HG02678 (cell line): ENCODE data around the gene DET1.
"Not testable (repeated sequence)": the region's sequence is repeated elsewhere in the genome, so short reads cannot be mapped to it uniquely, and the experiment has no call there.

Experiments
- ATAC-seq: cut with Tn5 transposase; IDR thresholded peaks from one replicate; pipeline ENCODE4 v1.9.1; 2021; ENCODE audit warnings: mild to moderate bottlenecking, moderate library complexity; ENCODE audit not compliant: unreplicated experiment

DET1 gene

GRCh38 chr15:88541111-88541510 is 5.4 kb downstream of the DET1 start:
- not testable (repeated sequence) for ATAC-seq

- ATAC-seq: not testable (repeated sequence)
Observed at GRCh38 chr15:88540350-88540749, 6.1 kb downstream of the DET1 start.

GRCh38 chr15:88539441-88539840 is 7.0 kb downstream of the DET1 start:
- no peak for ATAC-seq

GRCh38 chr15:88538972-88539371 is 7.5 kb downstream of the DET1 start:
- ATAC-seq: no peak

GRCh38 chr15:88537591-88538317 is 8.7 kb downstream of the DET1 start:
- no peak for ATAC-seq

- no peak for ATAC-seq
Observed at GRCh38 chr15:88535607-88536313, 10.7 kb downstream of the DET1 start.

GRCh38 chr15:88535100-88535499 is 11.4 kb downstream of the DET1 start:
- no peak for ATAC-seq

- no peak for ATAC-seq
Observed at GRCh38 chr15:88533376-88533775, 13.1 kb downstream of the DET1 start.

- ATAC-seq: no peak
Observed at GRCh38 chr15:88529021-88529630, 17.4 kb downstream of the DET1 start.

GRCh38 chr15:88526247-88526879 is 20.1 kb downstream of the DET1 start:
- ATAC-seq: no peak

- ATAC-seq: no peak
Observed at GRCh38 chr15:88525418-88525817, 21.1 kb downstream of the DET1 start.

GRCh38 chr15:88524094-88524493 is 22.4 kb downstream of the DET1 start:
- not testable (repeated sequence) for ATAC-seq

GRCh38 chr15:88518903-88519302 is 27.6 kb downstream of the DET1 start:
- ATAC-seq: no peak

- no peak for ATAC-seq
Observed at GRCh38 chr15:88513195-88513594, 33.3 kb downstream of the DET1 start.

GRCh38 chr15:88512601-88513000 is 33.9 kb downstream of the DET1 start:
- ATAC-seq: no peak

- ATAC-seq: no peak
Observed at GRCh38 chr15:88512078-88512477, 34.4 kb downstream of the DET1 start.

GRCh38 chr15:88511161-88511560 is 35.3 kb downstream of the DET1 start:
- ATAC-seq: no peak

- peak; percentile 45 for ATAC-seq
Observed at GRCh38 chr15:88509964-88510363, 36.5 kb downstream of the DET1 start.

GRCh38 chr15:88509321-88509720 is 37.2 kb downstream of the DET1 start:
- no peak for ATAC-seq

GRCh38 chr15:88506628-88507027 is 39.9 kb downstream of the DET1 start:
- no peak for ATAC-seq

GRCh38 chr15:88505721-88506120 is 40.8 kb downstream of the DET1 start:
- ATAC-seq: no peak

GRCh38 chr15:88504445-88504844 is 42.0 kb downstream of the DET1 start:
- no peak for ATAC-seq
